ENCODE data around the gene IRF3.

The IRF3 gene
- total RNA-seq = 135 reads per million, percentile 87 among the genes with 10 or more reads in this experiment

- peak; percentile 100 for DNase-seq
Observed at GRCh38 chr19:49665351-49666119, at the start of gene IRF3, which contains the start of gene BCL2L12. IRF3 (minus strand) TSS chr19:49665857; CDS start chr19:49664838, 1,019 bp downstream. BCL2L12 (plus strand) TSS chr19:49665933; CDS start chr19:49666693, 760 bp downstream.

GRCh38 chr19:49713236-49713845 lies 47.7 kb upstream of the IRF3 start:
- DNase-seq = no peak

GRCh38 chr19:49712397-49712859 lies 46.8 kb upstream of the IRF3 start:
- DNase-seq = no peak

- DNase-seq = no peak
Observed at GRCh38 chr19:49710372-49710951, 44.8 kb upstream of the IRF3 start.

GRCh38 chr19:49705919-49706318 lies 40.3 kb upstream of the IRF3 start:
- DNase-seq = no peak

- no peak for DNase-seq
Observed at GRCh38 chr19:49704888-49705642, 39.4 kb upstream of the IRF3 start.

- DNase-seq = no peak
Observed at GRCh38 chr19:49701271-49701786, 35.7 kb upstream of the IRF3 start.

- DNase-seq = no peak
Observed at GRCh38 chr19:49700563-49700962, 34.9 kb upstream of the IRF3 start.

GRCh38 chr19:49699364-49699763 lies 33.7 kb upstream of the IRF3 start:
- no peak for DNase-seq

GRCh38 chr19:49696865-49697264 lies 31.2 kb upstream of the IRF3 start:
- no peak for DNase-seq

- DNase-seq = no peak
Observed at GRCh38 chr19:49696115-49696514, 30.5 kb upstream of the IRF3 start.

- no peak for DNase-seq
Observed at GRCh38 chr19:49692147-49692506, 26.5 kb upstream of the IRF3 start.

- no peak for DNase-seq
Observed at GRCh38 chr19:49691243-49692146, 25.8 kb upstream of the IRF3 start.

- peak; percentile 33 for DNase-seq
Observed at GRCh38 chr19:49690656-49691242, 25.1 kb upstream of the IRF3 start, which contains the start of gene CPT1C. CPT1C (plus strand) TSS chr19:49691116; CDS start chr19:49692253, 1,137 bp downstream.

- no peak for DNase-seq
Observed at GRCh38 chr19:49690079-49690655, 24.5 kb upstream of the IRF3 start.

GRCh38 chr19:49689133-49690078 lies 23.7 kb upstream of the IRF3 start, which contains the start of gene ADM5:
ADM5 (plus strand) TSS chr19:49689594; CDS start chr19:49689838, 244 bp downstream.
- no peak for DNase-seq

- DNase-seq = no peak
Observed at GRCh38 chr19:49688531-49689132, 23.0 kb upstream of the IRF3 start.

- no peak for DNase-seq
Observed at GRCh38 chr19:49687566-49688316, 22.1 kb upstream of the IRF3 start.

Data from effector CD4-positive, alpha-beta T cell (primary cell).